ENCODE results near the gene LBHD1. TPM values are rescaled to one million over a fixed set of nuclear protein-coding genes. Genes with fewer than 3 reads are reported as not detected.
"Not testable (repeated sequence)": the region's sequence is repeated elsewhere in the genome, so short reads cannot be mapped to it uniquely, and the experiment has no call there.

The LBHD1 gene
- total RNA-seq, 1 experiment from 2014 or later: 3.9 TPM

DNA sequence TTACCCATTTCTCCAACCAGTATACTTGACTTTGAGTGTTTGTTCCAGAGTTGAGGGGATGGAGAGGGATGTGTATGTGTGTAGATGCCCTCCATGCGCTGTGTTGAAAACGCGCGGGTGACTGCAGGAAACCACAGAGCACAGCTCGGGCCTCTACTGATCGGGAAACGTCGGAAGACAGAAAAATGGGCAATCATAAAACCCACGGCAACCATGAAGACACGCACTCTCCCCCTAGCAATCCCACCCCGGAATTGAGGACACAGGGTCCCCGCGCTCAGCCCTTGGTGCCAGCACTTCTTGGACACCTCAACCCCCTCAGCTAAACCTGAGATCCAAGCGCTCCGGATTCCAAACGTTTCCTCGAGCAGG lies 845 bp downstream of the LBHD1 start:
- in situ Hi-C loops (cut with HindIII; ENCODE audit: low pct_unique_long_range_greater_than_20kb, low sequenced_read_pairs): no loop called here
- DNase-seq (ENCODE audit: low read depth, low spot score): peak; percentile 23

DNA sequence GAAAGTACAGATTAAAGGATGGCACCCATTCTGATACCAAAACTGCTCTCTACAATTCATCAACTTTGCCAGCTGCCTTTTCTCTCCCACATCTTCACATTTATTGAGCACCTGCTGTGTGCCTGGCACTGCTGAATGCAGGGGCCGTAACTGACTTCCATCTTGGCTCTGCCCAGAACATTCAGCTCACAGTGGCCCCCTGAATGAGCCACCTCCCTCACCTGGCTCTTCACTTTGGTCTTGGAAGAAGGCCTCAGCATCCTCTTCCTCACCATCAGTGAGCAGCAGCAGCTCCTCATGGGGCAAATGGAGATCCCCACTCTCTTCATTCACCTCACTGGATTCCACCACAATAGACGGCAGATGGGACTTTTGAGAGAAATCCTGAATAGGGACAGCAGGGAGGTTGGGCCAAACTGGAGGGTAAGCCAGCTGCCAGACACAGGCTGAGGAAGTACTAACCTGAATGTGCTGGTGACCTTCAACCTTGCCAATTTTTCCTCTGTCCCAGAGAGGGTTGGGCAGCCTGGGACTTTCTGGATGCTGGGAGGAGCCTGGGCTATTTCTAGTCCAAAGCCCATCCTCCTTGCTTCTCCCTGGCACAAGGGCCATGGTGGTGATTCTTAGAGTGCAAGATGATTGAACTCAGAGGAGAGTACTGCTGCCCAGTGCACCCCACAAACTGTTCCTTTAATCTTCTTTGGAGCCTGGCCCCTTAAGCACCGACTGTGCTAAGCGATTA lies 2.5 kb downstream of the LBHD1 start:
- in situ Hi-C loops (cut with HindIII; ENCODE audit: low pct_unique_long_range_greater_than_20kb, low sequenced_read_pairs): no loop called here
- DNase-seq (ENCODE audit: low read depth, low spot score): no peak

- DNase-seq (ENCODE audit: low read depth, low spot score): no peak
- in situ Hi-C loops (cut with HindIII; ENCODE audit: low pct_unique_long_range_greater_than_20kb, low sequenced_read_pairs): no loop called here
Measured at GRCh38 chr11:62667460-62667859, 4.6 kb downstream of the LBHD1 start.

DNA sequence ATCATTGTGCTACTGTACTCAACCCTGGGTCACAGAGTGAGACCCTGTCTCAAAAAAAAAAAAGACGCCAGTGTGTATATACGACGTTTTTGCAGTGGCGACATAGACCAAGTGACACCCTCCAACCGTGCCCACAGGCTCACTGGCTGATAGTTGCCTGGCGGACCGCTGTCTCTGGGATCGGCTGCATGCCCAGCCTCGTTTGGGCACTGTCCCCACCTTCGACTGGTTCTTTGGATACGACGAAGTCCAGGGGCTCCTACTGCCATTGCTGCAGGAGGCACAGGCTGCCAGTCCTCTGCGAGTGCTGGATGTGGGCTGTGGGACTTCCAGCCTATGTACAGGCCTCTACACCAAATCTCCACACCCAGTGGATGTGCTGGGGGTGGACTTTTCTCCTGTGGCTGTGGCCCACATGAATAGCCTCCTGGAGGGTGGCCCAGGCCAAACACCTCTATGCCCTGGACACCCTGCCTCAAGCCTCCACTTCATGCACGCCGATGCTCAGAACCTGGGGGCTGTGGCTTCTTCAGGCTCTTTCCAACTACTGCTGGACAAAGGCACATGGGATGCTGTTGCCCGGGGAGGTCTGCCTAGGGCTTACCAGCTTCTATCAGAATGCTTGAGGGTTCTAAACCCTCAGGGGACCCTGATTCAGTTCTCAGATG lies 5.7 kb downstream of the LBHD1 start:
- DNase-seq (ENCODE audit: low read depth, low spot score): no peak
- in situ Hi-C loops (cut with HindIII; ENCODE audit: low pct_unique_long_range_greater_than_20kb, low sequenced_read_pairs): no loop called here

DNA sequence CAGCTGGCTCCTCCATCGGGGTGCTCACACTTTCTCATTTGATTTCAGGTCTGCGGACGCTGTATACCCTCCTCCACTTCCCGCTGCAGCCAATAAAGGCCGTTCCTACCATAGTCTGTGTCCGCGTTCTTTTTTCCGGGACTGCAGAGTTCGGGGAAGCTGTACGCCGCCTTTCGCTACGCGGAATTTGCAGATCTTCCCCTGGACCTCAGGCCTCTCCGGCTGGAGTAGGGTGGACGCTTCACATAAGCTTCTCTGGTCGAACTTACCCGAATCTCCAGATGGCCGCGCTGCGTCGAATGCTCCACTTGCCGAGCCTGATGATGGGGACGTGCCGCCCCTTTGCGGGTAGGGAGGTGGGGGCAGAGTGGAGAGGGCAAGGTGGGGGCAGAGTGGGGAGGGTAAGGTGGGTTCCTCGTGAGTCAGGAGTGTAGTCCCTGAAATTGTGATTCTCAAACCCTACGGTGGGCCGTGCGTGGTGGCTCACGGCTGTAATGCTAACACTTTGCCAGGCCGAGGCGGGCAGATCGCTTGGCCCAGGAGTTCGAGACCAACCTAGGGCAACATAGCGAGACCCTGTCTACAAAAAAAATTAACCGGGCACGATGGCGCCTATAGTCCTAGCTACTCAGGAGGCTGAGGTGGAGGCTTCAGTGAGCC lies 6.3 kb downstream of the LBHD1 start:
- in situ Hi-C loops (cut with HindIII; ENCODE audit: low pct_unique_long_range_greater_than_20kb, low sequenced_read_pairs): no loop called here
- no peak for DNase-seq (ENCODE audit: low read depth, low spot score)

DNA sequence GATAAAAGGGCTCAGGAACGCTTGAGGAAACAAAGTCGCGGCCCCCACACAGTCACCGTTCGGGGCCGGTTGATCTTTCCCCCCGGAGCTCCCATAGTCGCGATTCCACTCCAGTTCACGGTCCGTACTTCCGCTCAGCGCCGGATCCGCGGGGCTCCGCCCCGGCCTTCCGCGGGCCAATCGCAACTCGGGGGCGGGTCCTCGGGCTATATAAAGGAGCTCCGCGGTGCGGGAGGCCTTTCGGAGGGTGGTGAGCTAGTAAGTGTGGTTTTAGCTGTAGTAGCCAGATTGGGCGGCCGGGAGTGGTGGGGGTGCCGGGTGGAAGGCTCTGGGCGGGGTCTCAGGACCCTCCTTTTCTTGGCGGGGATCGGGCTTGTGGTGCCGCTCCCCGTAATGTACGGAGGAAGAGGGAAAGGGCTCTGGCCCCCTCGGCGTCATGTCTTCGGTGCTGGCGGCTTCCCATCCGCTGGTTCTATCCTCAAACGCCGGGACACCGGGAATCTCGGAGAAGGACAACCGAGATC lies 6.9 kb downstream of the LBHD1 start, which contains the start of the genes C11orf98 and CSKMT:
C11orf98 (minus strand) TSS at position 136 of the 524 bp plus-strand sequence; CDS start at position 95, 41 bp downstream.
CSKMT (plus strand) TSS at position 238 of the 524 bp plus-strand sequence. CDS start 568 bp downstream, outside the sequence.
- peak; percentile 87 for DNase-seq (ENCODE audit: low read depth, low spot score)
- in situ Hi-C loops (cut with HindIII; ENCODE audit: low pct_unique_long_range_greater_than_20kb, low sequenced_read_pairs): no loop called here

DNA sequence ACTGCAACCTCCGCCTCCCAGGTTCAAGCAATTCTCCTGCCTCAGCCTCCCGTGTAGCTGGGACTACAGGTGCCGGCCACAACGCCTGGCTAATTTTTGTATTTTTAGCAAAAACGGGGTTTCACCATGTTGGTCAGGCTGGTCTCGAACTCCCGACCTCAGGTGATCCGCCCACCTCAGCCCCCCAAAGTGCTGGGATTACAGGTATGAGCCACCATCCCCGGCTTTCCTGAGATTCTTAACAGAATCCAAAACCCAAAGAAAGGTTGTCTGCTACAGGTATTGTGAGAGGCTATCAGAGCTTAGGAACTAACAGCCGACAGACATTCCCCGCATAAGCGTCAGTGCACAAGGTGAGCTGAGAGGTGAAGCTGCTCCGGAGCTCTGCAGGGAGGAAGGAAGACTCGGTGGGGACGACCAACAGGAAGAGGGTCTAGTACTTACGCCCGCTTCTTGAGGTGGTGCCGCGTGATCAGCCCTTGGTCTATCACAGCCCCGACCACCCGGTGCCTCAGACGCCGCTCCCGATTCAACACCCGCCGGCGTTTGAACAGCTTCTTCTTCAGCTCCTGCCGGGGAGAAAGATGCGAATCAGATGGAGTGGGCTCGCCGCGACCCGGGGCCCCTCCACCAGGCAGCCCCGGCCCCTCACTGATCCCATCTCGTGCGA lies 7.5 kb downstream of the LBHD1 start:
- in situ Hi-C loops (cut with HindIII; ENCODE audit: low pct_unique_long_range_greater_than_20kb, low sequenced_read_pairs): no loop called here

GRCh38 chr11:62656796-62657429 lies 15.2 kb downstream of the LBHD1 start:
- in situ Hi-C loops (cut with HindIII; ENCODE audit: low pct_unique_long_range_greater_than_20kb, low sequenced_read_pairs): no loop called here
- no peak for DNase-seq (ENCODE audit: low read depth, low spot score)

More for the DNA sequence above, 7.5 kb downstream of the LBHD1 start:
- peak; percentile 53 for DNase-seq (ENCODE audit: low read depth, low spot score)

DNA sequence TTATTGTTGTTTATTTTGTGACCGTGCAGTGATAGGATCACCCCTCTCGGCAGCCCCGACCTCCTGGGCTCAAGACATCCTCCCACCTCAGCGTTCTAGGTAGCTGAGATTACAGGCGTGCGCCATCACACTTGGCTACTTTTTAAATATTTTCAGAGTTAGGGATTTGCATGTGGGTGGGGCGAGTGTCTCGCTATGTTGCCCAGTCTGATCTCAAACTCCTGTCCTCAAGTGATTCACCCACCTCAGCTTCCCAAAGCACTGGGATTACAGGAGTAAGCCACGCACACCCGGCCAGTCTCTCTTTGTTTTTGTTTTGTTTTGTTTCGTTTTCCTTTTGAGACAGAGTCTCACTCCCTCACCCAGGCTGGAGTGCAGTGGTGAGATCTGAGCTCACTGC lies 17.8 kb downstream of the LBHD1 start:
- no peak for DNase-seq (ENCODE audit: low read depth, low spot score)
- in situ Hi-C loops (cut with HindIII; ENCODE audit: low pct_unique_long_range_greater_than_20kb, low sequenced_read_pairs): no loop called here

DNA sequence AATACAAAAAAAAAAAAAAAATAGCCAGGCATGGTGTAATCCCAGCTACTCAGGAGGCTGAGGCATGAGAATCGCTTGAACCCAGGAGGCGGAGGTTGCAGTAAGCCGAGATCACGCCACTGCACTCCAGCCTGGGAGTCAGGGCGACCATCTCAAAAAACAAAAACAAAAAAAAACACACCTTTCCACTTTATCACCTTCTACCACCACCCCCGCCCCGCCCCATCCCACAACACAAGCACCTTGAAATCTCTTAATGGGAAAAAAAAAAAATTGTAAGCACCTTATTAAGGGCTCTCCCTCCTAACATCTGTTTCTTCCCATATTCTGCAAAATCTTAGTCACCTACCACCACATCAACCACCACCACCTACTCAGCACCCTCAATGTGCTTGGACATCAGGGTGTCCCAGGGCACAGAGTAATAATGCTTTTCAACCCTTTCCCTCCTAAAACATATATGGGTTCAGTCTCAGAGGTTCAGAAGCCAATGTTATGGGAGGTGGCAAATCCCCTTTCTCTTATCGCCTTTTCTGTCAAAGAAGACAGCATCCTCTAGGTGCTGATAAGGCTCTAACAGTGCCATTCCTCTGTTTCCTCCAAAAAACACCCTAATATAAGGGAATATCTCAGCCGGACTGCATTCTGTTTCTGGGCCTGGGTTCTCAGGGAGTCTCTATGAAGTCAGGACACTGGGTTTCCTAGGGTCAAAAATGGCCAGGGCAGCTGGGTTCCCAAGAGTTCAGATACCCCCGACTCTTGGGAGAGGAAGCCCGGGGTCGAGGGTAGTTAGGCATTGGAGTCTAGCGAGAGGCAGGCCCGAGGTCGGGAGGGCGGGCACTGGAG lies 19.7 kb downstream of the LBHD1 start:
- in situ Hi-C loops (cut with HindIII; ENCODE audit: low pct_unique_long_range_greater_than_20kb, low sequenced_read_pairs): no loop called here
- no peak for DNase-seq (ENCODE audit: low read depth, low spot score)

DNA sequence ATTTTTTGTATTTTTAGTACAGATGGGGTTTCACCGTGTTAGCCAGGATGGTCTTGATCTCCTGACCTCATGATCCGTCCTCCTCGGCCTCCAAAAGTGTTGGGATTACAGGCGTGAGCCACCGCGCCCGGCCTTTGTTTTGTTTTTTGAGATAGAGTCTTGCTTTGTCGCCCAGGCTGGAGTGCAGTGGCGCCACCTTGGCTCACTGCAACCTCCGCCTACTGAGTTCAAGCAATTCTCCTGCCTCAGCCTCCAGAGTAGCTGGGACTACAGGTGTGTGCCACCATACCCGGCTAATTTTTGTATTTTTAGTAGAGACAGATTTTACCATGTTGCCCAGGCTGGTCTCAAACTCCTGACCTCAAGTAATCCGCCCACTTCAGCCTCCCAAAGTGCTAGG lies 21.8 kb downstream of the LBHD1 start:
- DNase-seq (ENCODE audit: low read depth, low spot score); in situ Hi-C loops (cut with HindIII; ENCODE audit: low pct_unique_long_range_greater_than_20kb, low sequenced_read_pairs): not testable (repeated sequence)

GRCh38 chr11:62649486-62649885 lies 22.6 kb downstream of the LBHD1 start:
- DNase-seq (ENCODE audit: low read depth, low spot score): no peak
- in situ Hi-C loops (cut with HindIII; ENCODE audit: low pct_unique_long_range_greater_than_20kb, low sequenced_read_pairs): no loop called here

DNA sequence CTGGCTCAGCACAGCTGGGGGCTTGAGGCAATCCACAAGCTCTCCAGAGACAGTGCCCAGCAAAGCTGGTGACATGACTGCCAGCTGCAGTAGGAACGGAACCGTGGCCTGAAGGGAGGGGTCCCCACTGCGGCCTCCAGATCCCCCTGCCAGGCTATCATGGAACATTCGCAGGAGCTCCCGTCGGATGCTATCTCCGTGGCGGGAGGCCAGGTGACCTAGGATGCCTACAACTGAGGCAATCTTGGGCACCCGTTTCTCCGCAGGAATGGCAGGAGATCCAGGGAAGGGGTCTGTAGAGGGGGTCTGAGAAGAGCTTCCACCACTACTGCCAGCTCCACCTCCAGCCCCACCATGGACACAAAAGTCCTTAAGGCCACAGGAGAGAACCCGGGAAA lies 23.1 kb downstream of the LBHD1 start:
- no peak for DNase-seq (ENCODE audit: low read depth, low spot score)
- in situ Hi-C loops (cut with HindIII; ENCODE audit: low pct_unique_long_range_greater_than_20kb, low sequenced_read_pairs): no loop called here

GRCh38 chr11:62648185-62648966 lies 23.7 kb downstream of the LBHD1 start:
- in situ Hi-C loops (cut with HindIII; ENCODE audit: low pct_unique_long_range_greater_than_20kb, low sequenced_read_pairs): no loop called here
- no peak for DNase-seq (ENCODE audit: low read depth, low spot score)

- in situ Hi-C loops (cut with HindIII; ENCODE audit: low pct_unique_long_range_greater_than_20kb, low sequenced_read_pairs): no loop called here
- no peak for DNase-seq (ENCODE audit: low read depth, low spot score)
Measured at GRCh38 chr11:62647609-62648005, 24.5 kb downstream of the LBHD1 start.
